Measurements from ENCODE around the gene ACSF2. TPM values are rescaled to one million over a fixed set of nuclear protein-coding genes. Genes with fewer than 3 reads are reported as not detected.

Gene ACSF2
- total and polyA plus RNA-seq, 8 donors = 16.1 to 172 (median 67.9) TPM

GRCh38 chr17:50521514-50521913 lies 95.5 kb downstream of the ACSF2 start:
- Histone ChIP-seq H3K36me3 (no peaks in the 10 kb centered on the region), H3K4me3 (no peak overlapping the region), H3K9me3 (no peaks in the 10 kb centered on the region), H3K27me3 (no peaks in the 10 kb centered on the region), H3K27ac (no peak overlapping the region), H3K4me1 (peaks cover 0 to 9% (median 6%) of the 10 kb centered on the region in 4 donors)
- 74 to 100% (median 85%) methylated on average over 1 to 2 of the region's 2 CpGs for WGBS, 5 donors
- no peak for DNase-seq
- intact Hi-C loops (cut with DNase I; ENCODE audit: low total_unique reads) = no loop called here
- TF ChIP-seq EP300 (IDR thresholded peaks at IDR 0.05) = no peak

DNA sequence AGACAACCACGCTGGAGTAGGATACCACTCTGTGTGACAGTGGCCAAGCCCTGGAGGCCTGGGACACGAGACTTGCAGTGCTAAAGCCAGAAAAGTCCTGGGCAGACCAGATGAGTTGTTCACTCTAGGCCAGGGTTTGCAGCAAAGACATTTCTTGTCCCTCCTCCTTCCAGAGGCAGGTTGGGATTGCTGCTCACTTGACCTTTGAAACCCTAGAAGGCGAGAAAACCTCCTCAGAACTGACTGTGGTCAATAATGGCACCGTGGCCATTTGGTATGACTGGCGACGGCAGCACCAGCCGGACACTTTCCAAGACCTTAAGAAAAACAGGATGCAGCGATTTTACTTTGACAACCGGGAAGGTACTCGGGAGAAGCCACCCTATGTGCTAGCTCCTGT lies 96.7 kb downstream of the ACSF2 start:
- intact Hi-C loops (cut with DNase I; ENCODE audit: low total_unique reads) = no loop called here

DNA sequence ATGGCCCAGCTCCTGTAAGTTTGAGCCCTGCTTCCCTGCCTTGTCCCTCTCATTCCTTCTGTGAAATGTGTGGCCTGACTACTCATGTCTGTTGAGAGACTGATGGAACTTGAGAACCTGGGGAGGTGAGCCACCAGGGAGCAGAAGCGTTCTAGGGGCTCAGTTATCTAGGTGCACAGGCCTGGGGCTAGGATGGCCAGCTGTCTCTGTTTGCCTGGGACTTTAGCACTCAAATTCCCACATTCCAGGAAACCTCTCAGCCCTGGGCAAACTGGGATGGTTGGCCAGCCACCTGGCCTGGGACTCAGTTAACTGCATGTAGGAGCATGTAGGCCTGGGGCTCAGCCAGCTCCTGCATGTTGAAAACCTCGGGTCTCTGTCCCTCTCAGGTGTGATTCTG lies 97.2 kb downstream of the ACSF2 start:
- H3K36me3 ChIP-seq = no peaks in the 10 kb centered on the region
- no peaks in the 10 kb centered on the region for H3K9me3 ChIP-seq
- no peak for DNase-seq
- WGBS, 5 donors = 74 to 92% (median 87%) methylated on average over 2 of the region's 2 CpGs
- peaks cover 0 to 9% (median 5%) of the 10 kb centered on the region in 4 donors for H3K4me1 ChIP-seq
- intact Hi-C loops (cut with DNase I; ENCODE audit: low total_unique reads) = no loop called here
- H3K27me3 ChIP-seq = no peaks in the 10 kb centered on the region
- no peak overlapping the region for H3K27ac ChIP-seq
- H3K4me3 ChIP-seq = no peak overlapping the region
- TF ChIP-seq POLR2AphosphoS5 (IDR thresholded peaks at IDR 0.05) (no peak), POLR2A (IDR thresholded peaks at IDR 0.05) (no peak), EP300 (IDR thresholded peaks at IDR 0.05) (no peak)
- TF ChIP-seq, protein P1, sequence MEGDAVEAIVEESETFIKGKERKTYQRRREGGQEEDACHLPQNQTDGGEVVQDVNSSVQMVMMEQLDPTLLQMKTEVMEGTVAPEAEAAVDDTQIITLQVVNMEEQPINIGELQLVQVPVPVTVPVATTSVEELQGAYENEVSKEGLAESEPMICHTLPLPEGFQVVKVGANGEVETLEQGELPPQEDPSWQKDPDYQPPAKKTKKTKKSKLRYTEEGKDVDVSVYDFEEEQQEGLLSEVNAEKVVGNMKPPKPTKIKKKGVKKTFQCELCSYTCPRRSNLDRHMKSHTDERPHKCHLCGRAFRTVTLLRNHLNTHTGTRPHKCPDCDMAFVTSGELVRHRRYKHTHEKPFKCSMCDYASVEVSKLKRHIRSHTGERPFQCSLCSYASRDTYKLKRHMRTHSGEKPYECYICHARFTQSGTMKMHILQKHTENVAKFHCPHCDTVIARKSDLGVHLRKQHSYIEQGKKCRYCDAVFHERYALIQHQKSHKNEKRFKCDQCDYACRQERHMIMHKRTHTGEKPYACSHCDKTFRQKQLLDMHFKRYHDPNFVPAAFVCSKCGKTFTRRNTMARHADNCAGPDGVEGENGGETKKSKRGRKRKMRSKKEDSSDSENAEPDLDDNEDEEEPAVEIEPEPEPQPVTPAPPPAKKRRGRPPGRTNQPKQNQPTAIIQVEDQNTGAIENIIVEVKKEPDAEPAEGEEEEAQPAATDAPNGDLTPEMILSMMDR (IDR thresholded peaks at IDR 0.05) = no peak

More for the DNA sequence above, 96.7 kb downstream of the ACSF2 start:
- WGBS, 5 donors = 94 to 98% (median 95%) methylated on average over 10 of the region's 10 CpGs
- H3K27ac ChIP-seq = no peak overlapping the region
- no peaks in the 10 kb centered on the region for H3K27me3 ChIP-seq
- H3K4me3 ChIP-seq = no peak overlapping the region
- H3K4me1 ChIP-seq = peaks cover 0 to 9% (median 6%) of the 10 kb centered on the region in 4 donors
- no peaks in the 10 kb centered on the region for H3K36me3 ChIP-seq
- no peaks in the 10 kb centered on the region for H3K9me3 ChIP-seq
- TF ChIP-seq POLR2AphosphoS5 (IDR thresholded peaks at IDR 0.05) (no peak), EP300 (IDR thresholded peaks at IDR 0.05) (no peak), POLR2A (IDR thresholded peaks at IDR 0.05) (no peak)
- TF ChIP-seq, protein P1 (IDR thresholded peaks at IDR 0.05) = no peak
- DNase-seq = no peak

Small RNA genes lying within 50 kb of the gene (small RNA-seq; reads per million reads assigned to genes)
- gene RF00019 = 0 reads per million in 4 donors

Other genes starting within 250 kb of the ACSF2 start
- 1,000 to 10,000 TPM in 1 of 5 donors, 100 to 1,000 TPM in 3, 10 to 100 TPM in 1; 87.0 to 1,931 (median 219) TPM for gene COL1A1, start 224.6 kb upstream of the ACSF2 start, total RNA-seq
- gene COL1A1, start 224.6 kb upstream of the ACSF2 start, polyA plus RNA-seq = 10 to 100 TPM; 17.9 to 60.0 (median 24.9) TPM
- gene TMEM92, start 151.8 kb upstream of the ACSF2 start, total RNA-seq = 10 to 100 TPM in 3 of 5 donors, 1 to 10 TPM in 2; 2.7 to 24.9 (median 10.4) TPM
- 10 to 100 TPM in 2 of 3 donors, 1 to 10 TPM in 1; 9.7 to 16.3 (median 12.2) TPM for gene TMEM92, start 151.8 kb upstream of the ACSF2 start, polyA plus RNA-seq
- gene XYLT2, start 80.1 kb upstream of the ACSF2 start, total RNA-seq = 100 to 1,000 TPM in 3 of 5 donors, 10 to 100 TPM in 2; 52.7 to 166 (median 121) TPM
- 100 to 1,000 TPM in 1 of 3 donors, 10 to 100 TPM in 2; 57.4 to 134 (median 72.5) TPM for gene XYLT2, start 80.1 kb upstream of the ACSF2 start, polyA plus RNA-seq
- 10 to 100 TPM; 25.0 to 67.7 (median 44.4) TPM for gene MRPL27, start 53.0 kb upstream of the ACSF2 start, total RNA-seq
- gene MRPL27, start 53.0 kb upstream of the ACSF2 start, polyA plus RNA-seq = 100 to 1,000 TPM; 175 to 258 (median 219) TPM
- gene EME1, start 53.0 kb upstream of the ACSF2 start, total RNA-seq = 10 to 100 TPM in 1 of 5 donors, 1 to 10 TPM in 2, under 1 TPM in 1, not detected in 1; 0.87 to 15.8 (median 3.7) TPM
- 1 to 10 TPM in 2 of 3 donors, not detected in 1; 1.2 to 2.0 TPM for gene EME1, start 53.0 kb upstream of the ACSF2 start, polyA plus RNA-seq
- gene LRRC59, start 28.7 kb upstream of the ACSF2 start, total RNA-seq = 100 to 1,000 TPM in 2 of 5 donors, 10 to 100 TPM in 3; 40.8 to 117 (median 77.1) TPM
- gene LRRC59, start 28.7 kb upstream of the ACSF2 start, polyA plus RNA-seq = 10 to 100 TPM; 32.2 to 76.7 (median 75.3) TPM
- 10 to 100 TPM in 2 of 5 donors, under 1 TPM in 2, not detected in 1; 0.45 to 12.0 (median 6.0) TPM for gene CHAD, start 42.7 kb downstream of the ACSF2 start, total RNA-seq
- 1 to 10 TPM; 2.6 to 8.5 (median 4.9) TPM for gene CHAD, start 42.7 kb downstream of the ACSF2 start, polyA plus RNA-seq
- gene RSAD1, start 52.6 kb downstream of the ACSF2 start, total RNA-seq = 10 to 100 TPM; 18.7 to 54.8 (median 22.0) TPM
- 10 to 100 TPM; 23.9 to 29.4 (median 28.7) TPM for gene RSAD1, start 52.6 kb downstream of the ACSF2 start, polyA plus RNA-seq
- gene MYCBPAP, start 82.2 kb downstream of the ACSF2 start, total RNA-seq = 1 to 10 TPM in 3 of 5 donors, not detected in 2; 1.1 to 2.7 (median 2.6) TPM
- gene MYCBPAP, start 82.2 kb downstream of the ACSF2 start, polyA plus RNA-seq = under 1 TPM in 2 of 3 donors, not detected in 1; 0.25 to 0.31 TPM
- 100 to 1,000 TPM in 2 of 5 donors, 10 to 100 TPM in 2, 1 to 10 TPM in 1; 6.4 to 117 (median 49.5) TPM for gene EPN3, start 106.5 kb downstream of the ACSF2 start, total RNA-seq
- 10 to 100 TPM; 25.9 to 76.3 (median 40.6) TPM for gene EPN3, start 106.5 kb downstream of the ACSF2 start, polyA plus RNA-seq
- gene SPATA20, start 121.0 kb downstream of the ACSF2 start, total RNA-seq = 1,000 to 10,000 TPM in 1 of 5 donors, 100 to 1,000 TPM in 3, 10 to 100 TPM in 1; 45.0 to 1,214 (median 194) TPM
- 10 to 100 TPM; 24.8 to 58.6 (median 40.6) TPM for gene SPATA20, start 121.0 kb downstream of the ACSF2 start, polyA plus RNA-seq
- gene CACNA1G, start 134.5 kb downstream of the ACSF2 start, total RNA-seq = 1 to 10 TPM in 2 of 5 donors, not detected in 3; 2.0 to 3.7 TPM
- gene CACNA1G, start 134.5 kb downstream of the ACSF2 start, polyA plus RNA-seq = under 1 TPM in 2 of 3 donors, not detected in 1; 0.06 to 0.10 TPM
- gene ABCC3, start 208.7 kb downstream of the ACSF2 start, total RNA-seq = 1,000 to 10,000 TPM in 1 of 5 donors, 100 to 1,000 TPM in 4; 139 to 1,043 (median 270) TPM
- 10 to 100 TPM; 13.6 to 46.4 (median 23.9) TPM for gene ABCC3, start 208.7 kb downstream of the ACSF2 start, polyA plus RNA-seq